Kasumi-1 (cell line): ENCODE results near the gene CCDC187.

Source experiments
- DNase-seq, 2 experiments: peaks; one replicate each; lab custom pipeline; 2025; lab: John Stamatoyannopoulos, UW

CCDC187 gene

GRCh38 chr9:136311051-136312008, 7.4 kb upstream of the CCDC187 start:
- DNase-seq = no peak

- DNase-seq = no peak
These were observed 6.6 kb upstream of the CCDC187 start for GRCh38 chr9:136310273-136311030.

- DNase-seq = no peak
These were observed 5.9 kb upstream of the CCDC187 start for GRCh38 chr9:136309806-136310220.

GRCh38 chr9:136309101-136309801, 5.4 kb upstream of the CCDC187 start:
- no peak for DNase-seq

GRCh38 chr9:136308702-136309053, 4.8 kb upstream of the CCDC187 start:
- DNase-seq = no peak

- no peak for DNase-seq
These were observed 4.3 kb upstream of the CCDC187 start for GRCh38 chr9:136308006-136308701.

GRCh38 chr9:136307215-136307750, 3.4 kb upstream of the CCDC187 start:
- DNase-seq = no peak

GRCh38 chr9:136306211-136307208, 2.6 kb upstream of the CCDC187 start:
- no peak for DNase-seq

GRCh38 chr9:136305804-136306203, 1.9 kb upstream of the CCDC187 start:
- DNase-seq = no peak

GRCh38 chr9:136304981-136305380, 1.1 kb upstream of the CCDC187 start:
- no peak for DNase-seq

- no peak for DNase-seq
These were observed 562 bp upstream of the CCDC187 start for GRCh38 chr9:136304456-136304855.

GRCh38 chr9:136303066-136303824, 649 bp downstream of the CCDC187 start:
- DNase-seq = no peak

- DNase-seq = no peak
These were observed 1.4 kb downstream of the CCDC187 start for GRCh38 chr9:136302527-136302926.

- DNase-seq = no peak
These were observed 3.0 kb downstream of the CCDC187 start for GRCh38 chr9:136300866-136301265.

GRCh38 chr9:136300016-136300545, 3.8 kb downstream of the CCDC187 start:
- no peak for DNase-seq

- DNase-seq = no peak
These were observed 4.4 kb downstream of the CCDC187 start for GRCh38 chr9:136299541-136299940.

- DNase-seq = no peak
These were observed 4.8 kb downstream of the CCDC187 start for GRCh38 chr9:136299116-136299515.

GRCh38 chr9:136297766-136298735, 5.8 kb downstream of the CCDC187 start:
- no peak for DNase-seq
